Measurements from ENCODE around the gene CASKIN1.
"Not testable (repeated sequence)": the region's sequence is repeated elsewhere in the genome, so short reads cannot be mapped to it uniquely, and the experiment has no call there.

Gene CASKIN1

GRCh38 chr16:2210386-2211365 is 14.3 kb upstream of the CASKIN1 start, which contains the start of gene BRICD5:
Gene BRICD5 (minus strand): TSS chr16:2210863. CDS start chr16:2210833, 30 bp downstream.
- no peak for DNase-seq (ENCODE audit: low read depth)

- no peak for DNase-seq (ENCODE audit: low read depth)
Measured at GRCh38 chr16:2210009-2210332, 13.6 kb upstream of the CASKIN1 start.

GRCh38 chr16:2209258-2210008 is 13.0 kb upstream of the CASKIN1 start:
- no peak for DNase-seq (ENCODE audit: low read depth)

- DNase-seq (ENCODE audit: low read depth), result no peak
Measured at GRCh38 chr16:2208772-2209171, 12.4 kb upstream of the CASKIN1 start.

- no peak for DNase-seq (ENCODE audit: low read depth)
Measured at GRCh38 chr16:2208308-2208707, 11.9 kb upstream of the CASKIN1 start.

- DNase-seq (ENCODE audit: low read depth), result no peak
Measured at GRCh38 chr16:2207872-2208271, 11.5 kb upstream of the CASKIN1 start.

- DNase-seq (ENCODE audit: low read depth), result no peak
Measured at GRCh38 chr16:2206780-2207433, 10.5 kb upstream of the CASKIN1 start.

GRCh38 chr16:2206420-2206779 is 10.0 kb upstream of the CASKIN1 start:
- no peak for DNase-seq (ENCODE audit: low read depth)

- peak; percentile 12 for DNase-seq (ENCODE audit: low read depth)
Measured at GRCh38 chr16:2205967-2206313, 9.5 kb upstream of the CASKIN1 start.

- DNase-seq (ENCODE audit: low read depth), result peak; percentile 63
Measured at GRCh38 chr16:2205104-2205966, 8.9 kb upstream of the CASKIN1 start, which contains the start of gene MLST8. Gene MLST8 (plus strand): TSS chr16:2205454. CDS start chr16:2206086, 632 bp downstream.

GRCh38 chr16:2204416-2205103 is 8.2 kb upstream of the CASKIN1 start:
- no peak for DNase-seq (ENCODE audit: low read depth)

GRCh38 chr16:2203119-2203688 is 6.8 kb upstream of the CASKIN1 start:
- DNase-seq (ENCODE audit: low read depth), result not testable (repeated sequence)

- no peak for DNase-seq (ENCODE audit: low read depth)
Measured at GRCh38 chr16:2200313-2200712, 3.9 kb upstream of the CASKIN1 start.

GRCh38 chr16:2199621-2200139 is 3.3 kb upstream of the CASKIN1 start:
- DNase-seq (ENCODE audit: low read depth), result no peak

GRCh38 chr16:2199095-2199494 is 2.7 kb upstream of the CASKIN1 start:
- no peak for DNase-seq (ENCODE audit: low read depth)

- DNase-seq (ENCODE audit: low read depth), result no peak
Measured at GRCh38 chr16:2198283-2198682, 1.9 kb upstream of the CASKIN1 start.

GRCh38 chr16:2197765-2198164 is 1.4 kb upstream of the CASKIN1 start:
- no peak for DNase-seq (ENCODE audit: low read depth)

- DNase-seq (ENCODE audit: low read depth), result no peak
Measured at GRCh38 chr16:2196981-2197511, 641 bp upstream of the CASKIN1 start.

- no peak for DNase-seq (ENCODE audit: low read depth)
Measured at GRCh38 chr16:2195322-2196161, 863 bp downstream of the CASKIN1 start.

All from fibroblast of the conjunctiva (primary cell).